GM12878 (cell line): ENCODE measurements around the gene PCDH15. TPM values are rescaled to one million over a fixed set of nuclear protein-coding genes. Genes with fewer than 3 reads are reported as not detected.

Source experiments
- ATAC-seq: fragments of 200-7000 bp; cut with Tn5 transposase; 3 replicates; pipeline ENCODE4 v1.9.1; 2020; ENCODE audit warnings: mild to moderate bottlenecking, moderate library complexity
- BruUV-seq: library from RNA; stranded (reverse); fragments of 400-500 nt; replicated peaks from 2 replicates; lab custom pipeline; 2021; lab: Mats Ljungman, UMichigan
- CTCF ChIA-PET: fragments of 300-600 bp; sonication (Branson Sonifier 250); formaldehyde crosslinking; extraction: SDS; loops from one replicate; lab custom pipeline; 2021; ENCODE audit warnings: inconsistent platforms; lab: Yijun Ruan, JAX
- POLR2A ChIA-PET: fragments of 350-600 bp; formaldehyde crosslinking; extraction: SDS; loops from one replicate; lab custom pipeline; 2021; ENCODE audit warnings: inconsistent platforms; lab: Charles Lee
- RAD21 ChIA-PET: fragments of 300-600 bp; sonication (Branson Sonifier 250); formaldehyde crosslinking; loops from one replicate; lab custom pipeline; 2023; ENCODE audit warnings: antibody characterized with exemption; ENCODE audit not compliant: unreplicated experiment; lab: Charles Lee
- SMC1A ChIA-PET: fragments of 300-600 bp; sonication (Branson Sonifier 250); formaldehyde crosslinking; loops from one replicate; lab custom pipeline; 2023; ENCODE audit not compliant: unreplicated experiment, uncharacterized antibody; lab: Charles Lee
- DNase-seq: peaks from one replicate; pipeline ENCODE4 v3.0.0-alpha.2; 2011; ENCODE audit warnings: low read depth, low spot score
- FAIRE-seq: peaks from 3 replicates; lab custom pipeline; 2011; peaks lifted over from hg19 to GRCh38; lab: Jason Lieb, UNC
- H2AFZ ChIP-seq: 2 replicates; pipeline ENCODE4 v1.6.0; 2011; ENCODE audit warnings: low read depth, low read length, control low read depth; ENCODE audit not compliant: control insufficient read depth
- H3K27ac ChIP-seq: 2 replicates; pipeline ENCODE4 v1.5.1; 2011; ENCODE audit warnings: control low read depth; ENCODE audit not compliant: control insufficient read depth, insufficient read depth
- H3K27me3 ChIP-seq, 2 experiments: replicated peaks in 1 of 2; 2 replicates each; pipeline versions ENCODE4 v1.6.0 to v1.6.1; 2011; ENCODE audit warnings: low read length in 1 of 2; ENCODE audit not compliant: control insufficient read depth in 2 of 2, insufficient read depth in 2 of 2
- H3K36me3 ChIP-seq, 2 experiments: 2 replicates each; pipeline ENCODE4 v1.5.1; 2011; ENCODE audit warnings: low read length in 1 of 2; ENCODE audit not compliant: control insufficient read depth in 2 of 2, insufficient read depth in 2 of 2
- H3K4me1 ChIP-seq: 2 replicates; pipeline ENCODE4 v1.6.1; 2011; ENCODE audit warnings: mild to moderate bottlenecking, low read length, moderate library complexity, mixed read lengths; ENCODE audit not compliant: control insufficient read depth, insufficient read depth
- H3K4me2 ChIP-seq: 2 replicates; pipeline ENCODE4 v1.6.0; 2011; ENCODE audit warnings: control low read depth; ENCODE audit not compliant: control insufficient read depth, insufficient read depth
- H3K4me3 ChIP-seq: fragments of 200-600 bp; sonication (generic); 2 replicates; pipeline ENCODE4 v1.5.1; 2016
- H3K79me2 ChIP-seq: 2 replicates; pipeline ENCODE4 v1.6.0; 2011; ENCODE audit warnings: low read length; ENCODE audit not compliant: control insufficient read depth, insufficient read depth
- H3K9ac ChIP-seq: 2 replicates; pipeline ENCODE4 v1.8.0; 2011; ENCODE audit warnings: low read length, control low read depth, mixed read lengths; ENCODE audit not compliant: control insufficient read depth, insufficient read depth
- H3K9me3 ChIP-seq: replicated peaks from 3 replicates; pipeline ENCODE4 v1.5.1; 2011; ENCODE audit warnings: mild to moderate bottlenecking, low read length; ENCODE audit not compliant: control insufficient read depth, insufficient read depth
- H4K20me1 ChIP-seq: 2 replicates; pipeline ENCODE4 v1.6.0; 2011; ENCODE audit not compliant: control insufficient read depth, insufficient read depth
- BHLHE40 ChIP-seq, 2 experiments: fragments of 450-650 bp in 1 of 2; IDR thresholded peaks; 2 replicates each; pipeline ENCODE4 v1.6.1; 2011 to 2017; ENCODE audit warnings: low read depth in 2 of 2, borderline replicate concordance in 1 of 2, improper control_type of control experiment in 1 of 2, low read length in 1 of 2, mild to moderate bottlenecking in 1 of 2
- CBFB ChIP-seq: IDR thresholded peaks from 2 replicates; pipeline ENCODE4 v1.6.1; 2016; ENCODE audit warnings: antibody characterized with exemption, low read depth
- CBX5 ChIP-seq: sonication (generic); IDR thresholded peaks from 2 replicates; pipeline ENCODE4 v1.6.1; 2016; ENCODE audit warnings: low read depth, moderate library complexity, mild to moderate bottlenecking, inconsistent platforms
- FOXM1 ChIP-seq: IDR thresholded peaks from 2 replicates; pipeline ENCODE4 v1.6.1; 2012; ENCODE audit warnings: low read depth, mild to moderate bottlenecking, inconsistent platforms, low read length, moderate library complexity
- HDGF ChIP-seq: fragments of 450-650 bp; IDR thresholded peaks from 2 replicates; pipeline ENCODE4 v1.6.1; 2016; ENCODE audit warnings: antibody characterized with exemption
- JUND ChIP-seq: IDR thresholded peaks from 2 replicates; pipeline ENCODE4 v1.6.1; 2012; ENCODE audit warnings: low read depth, mild to moderate bottlenecking, low read length, improper control_type of control experiment, moderate library complexity
- NFIC ChIP-seq: IDR thresholded peaks from 2 replicates; pipeline ENCODE4 v1.6.1; 2012; ENCODE audit warnings: low read depth, mild to moderate bottlenecking, inconsistent platforms, low read length, moderate library complexity
- NR2C1 ChIP-seq: fragments of 450-650 bp; IDR thresholded peaks from 2 replicates; pipeline ENCODE4 v1.6.1; 2017; ENCODE audit warnings: antibody characterized with exemption, mild to moderate bottlenecking, moderate library complexity
- PAX5 ChIP-seq: IDR thresholded peaks from 2 replicates; pipeline ENCODE4 v1.6.1; 2011; ENCODE audit warnings: low read depth, low read length, borderline replicate concordance
- RAD21 ChIP-seq: IDR thresholded peaks from 2 replicates; pipeline ENCODE4 v1.6.1; 2011; ENCODE audit warnings: mild to moderate bottlenecking, low read depth, low read length, moderate library complexity; ENCODE audit not compliant: insufficient read depth
- SREBF2 ChIP-seq: IDR thresholded peaks from 2 replicates; pipeline ENCODE4 v1.6.1; 2012; ENCODE audit warnings: mild to moderate bottlenecking, low read length
- TARDBP ChIP-seq: IDR thresholded peaks from 2 replicates; pipeline ENCODE4 v1.6.1; 2016; ENCODE audit warnings: borderline replicate concordance
- WGBS: methylation state at CpG from one replicate; pipeline ENCODE4 v1.1.6; 2016; ENCODE audit warnings: low lambda C conversion rate; ENCODE audit not compliant: insufficient replicate concordance, insufficient coverage; ENCODE audit errors: missing lambda C conversion rate; 5-methylcytosine and 5-hydroxymethylcytosine counted together
- in situ Hi-C: fragments of 300-500 bp; cut with MboI; formaldehyde crosslinking; loops from 9 replicates; pipeline ENCODE4 v1.14.3; 2018; ENCODE audit warnings: mixed read lengths
- intact Hi-C: fragments of 100-400 bp; cut with micrococcal nuclease; formaldehyde crosslinking; loops from one replicate; pipeline ENCODE4 v1.14.2; 2022; ENCODE audit not compliant: unreplicated experiment
- polyA plus RNA-seq, 11 experiments: library from polyadenylated mRNA; depleted of rRNA in 4 of 11; unstranded in 6 of 11; stranded (reverse) in 5 of 11; fragments of >200 nt; fragmentation: Nextera tagmentation in 4 of 11; fragmentation: Illumina TruSeq in 1 of 11; extraction: Ambion mirVana in 4 of 11; extraction: Trizol in 1 of 11; gene quantifications; 1 replicate in 1 of 11; 2 replicates in 10 of 11; pipeline versions ENCODE4 v1.2.1 to v1.2.3, GENCODE V29; 2011 to 2016; ENCODE audit warnings: inconsistent platforms in 2 of 11, missing spikeins in 2 of 11, low read depth in 1 of 11
- total RNA-seq, 4 experiments: library from RNA; depleted of rRNA in 3 of 4; stranded (reverse); fragments of >200 nt in 3 of 4; fragmentation: Illumina TruSeq in 1 of 4; extraction: Trizol in 1 of 4; gene quantifications; 2 replicates each; pipeline versions ENCODE4 v1.2.1 to v1.2.3, GENCODE V29; 2013 to 2021
- TF ChIP-seq, protein P1 (sequence below): IDR thresholded peaks from 2 replicates; pipeline ENCODE4 v1.6.1; 2012; ENCODE audit warnings: low read depth, low read length, improper control_type of control experiment

PCDH15 gene
- total and polyA plus RNA-seq, 10 of the 15 experiments (the other 5 are each of a cell fraction or from before 2014, with no cell fraction given) = 0.03 to 0.52 (median 0.07) TPM; not detected in 6

DNA sequence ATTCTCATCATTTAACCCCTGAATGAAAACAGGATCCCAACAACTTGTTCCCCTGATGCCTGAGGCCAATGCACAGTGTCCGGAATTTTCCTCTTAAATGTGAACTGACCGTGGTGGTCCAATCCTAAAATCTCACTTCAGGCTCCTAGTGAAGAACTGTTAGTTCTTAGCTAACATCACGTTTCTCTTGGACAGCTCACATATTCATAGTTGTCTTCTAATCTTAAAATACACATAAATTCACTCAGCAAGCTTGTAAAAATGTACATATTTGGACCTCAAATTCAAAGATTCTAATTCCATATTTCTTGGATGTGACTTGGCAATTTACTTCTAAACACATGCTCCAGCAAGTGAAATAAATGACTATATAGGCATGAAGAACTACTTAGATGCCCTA lies 297.2 kb downstream of the PCDH15 start:
- no peak overlapping the region for H3K9ac ChIP-seq
- H4K20me1 ChIP-seq = no peaks in the 10 kb centered on the region
- no peak overlapping the region for H3K4me3 ChIP-seq
- ATAC-seq (no peak), DNase-seq (no peak)
- no peaks in the 10 kb centered on the region for H3K4me1 ChIP-seq
- intact Hi-C loops = no loop called here
- H3K79me2 ChIP-seq = no peaks in the 10 kb centered on the region
- H3K27ac ChIP-seq = no peak overlapping the region
- POLR2A ChIA-PET = no interaction called here
- TF ChIP-seq HDGF (no peak), CBX5 (no peak), JUND (no peak), RAD21 (no peak), CBFB (no peak), FOXM1 (no peak), NFIC (no peak), TARDBP (no peak), SREBF2 (no peak), PAX5 (no peak), NR2C1 (no peak), BHLHE40 (IDR thresholded peaks at IDR 0.05; ENCODE audit: borderline replicate concordance in 1 of 2, low read depth in 2 of 2, low read length in 1 of 2) (no peak)
- TF ChIP-seq, protein P1, sequence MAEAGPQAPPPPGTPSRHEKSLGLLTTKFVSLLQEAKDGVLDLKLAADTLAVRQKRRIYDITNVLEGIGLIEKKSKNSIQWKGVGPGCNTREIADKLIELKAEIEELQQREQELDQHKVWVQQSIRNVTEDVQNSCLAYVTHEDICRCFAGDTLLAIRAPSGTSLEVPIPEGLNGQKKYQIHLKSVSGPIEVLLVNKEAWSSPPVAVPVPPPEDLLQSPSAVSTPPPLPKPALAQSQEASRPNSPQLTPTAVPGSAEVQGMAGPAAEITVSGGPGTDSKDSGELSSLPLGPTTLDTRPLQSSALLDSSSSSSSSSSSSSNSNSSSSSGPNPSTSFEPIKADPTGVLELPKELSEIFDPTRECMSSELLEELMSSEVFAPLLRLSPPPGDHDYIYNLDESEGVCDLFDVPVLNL = no peak
- TF ChIP-seq, all 136 proteins: peak for 0
- Histone ChIP-seq H3K4me2 (no peak overlapping the region), H2AFZ (no peak overlapping the region), H3K27me3 (no peaks in the 10 kb centered on the region), H3K9me3 (no peaks in the 10 kb centered on the region), H3K36me3 (no peaks in the 10 kb centered on the region)
- 38% methylated on average over 3 of the region's 3 CpGs for WGBS
- BruUV-seq = no TSS peak
- CTCF ChIA-PET = no interaction called here
- in situ Hi-C loops = no loop called here
- SMC1A ChIA-PET = interaction anchor here (1.1 kb wide), 1 partner anchor 563 kb away, joined by 3 read pairs; no protein-coding TSS in a partner anchor
- RAD21 ChIA-PET = no interaction called here
- FAIRE-seq = no peak
